ENCODE measurements around the gene MAPK4. TPM values are rescaled to one million over a fixed set of nuclear protein-coding genes. Genes with fewer than 3 reads are reported as not detected.

The MAPK4 gene
- total and polyA plus RNA-seq, 10 of the 15 experiments (the other 5 are each of a cell fraction or from before 2014, with no cell fraction given): 0.03 to 0.11 (median 0.06) TPM; not detected in 4

DNA sequence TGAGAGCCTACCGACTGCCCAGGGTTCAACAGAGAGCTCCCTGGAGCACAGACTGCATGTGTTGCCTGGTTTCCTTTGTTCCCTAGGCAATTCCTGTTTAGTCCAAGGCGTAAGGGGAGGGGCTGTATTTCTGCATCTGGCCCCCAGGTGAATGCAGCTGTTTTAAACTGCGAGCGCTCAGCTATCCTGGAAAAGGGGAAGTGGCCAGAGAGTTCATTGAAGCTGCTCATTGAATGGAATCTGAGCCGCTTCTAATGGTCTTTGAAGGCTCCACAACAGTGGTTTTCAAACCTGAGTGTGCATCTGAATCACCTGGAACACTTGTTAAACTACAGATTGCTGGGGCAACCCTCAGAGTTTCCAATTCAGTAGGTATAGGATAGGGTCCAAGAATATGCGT, 18.1 kb downstream of the MAPK4 start:
- BruUV-seq (replicated peaks): no TSS peak
- intact Hi-C loops (cut with micrococcal nuclease; ENCODE audit: unreplicated experiment) (no loop called here), in situ Hi-C loops (cut with MboI) (no loop called here)
- Histone ChIP-seq H3K27me3 (replicated peaks in 1 of 2; ENCODE audit: control insufficient read depth in 2 of 2, insufficient read depth in 2 of 2, low read length in 1 of 2) (0 out of 4 replicates have a peak, but pooled peaks cover 0 to 4% of the 10 kb centered on the region in 2 experiments), H2AFZ (ENCODE audit: control insufficient read depth, low read depth, low read length) (no peak overlapping the region), H4K20me1 (ENCODE audit: control insufficient read depth, insufficient read depth) (no peaks in the 10 kb centered on the region), H3K79me2 (ENCODE audit: control insufficient read depth, insufficient read depth, low read length) (no peaks in the 10 kb centered on the region), H3K27ac (ENCODE audit: control insufficient read depth, insufficient read depth) (no peak overlapping the region), H3K9ac (ENCODE audit: control insufficient read depth, insufficient read depth, low read length) (no peak overlapping the region), H3K9me3 (replicated peaks; ENCODE audit: control insufficient read depth, insufficient read depth, low read length) (no peaks in the 10 kb centered on the region), H3K4me3 (no peak overlapping the region), H3K36me3 (ENCODE audit: control insufficient read depth in 2 of 2, insufficient read depth in 2 of 2, low read length in 1 of 2) (no peaks in the 10 kb centered on the region), H3K4me2 (ENCODE audit: control insufficient read depth, insufficient read depth) (no peak overlapping the region), H3K4me1 (ENCODE audit: control insufficient read depth, insufficient read depth, low read length) (no peaks in the 10 kb centered on the region)
- 16% methylated on average over 6 of the region's 6 CpGs for WGBS (ENCODE audit: insufficient coverage, insufficient replicate concordance, low lambda C conversion rate, missing lambda C conversion rate)
- ATAC-seq: no peak
- ChIA-PET RAD21 (ENCODE audit: unreplicated experiment) (no interaction called here), POLR2A (no interaction called here), CTCF (no interaction called here), SMC1A (ENCODE audit: uncharacterized antibody, unreplicated experiment) (no interaction called here)
- no peak for FAIRE-seq
- no peak for DNase-seq (ENCODE audit: low read depth, low spot score)
- TF ChIP-seq EED (IDR thresholded peaks at IDR 0.05; ENCODE audit: low read depth): no peak
- no peak for TF ChIP-seq PML (IDR thresholded peaks at IDR 0.05; ENCODE audit: low read length)
- TF ChIP-seq, protein P1, sequence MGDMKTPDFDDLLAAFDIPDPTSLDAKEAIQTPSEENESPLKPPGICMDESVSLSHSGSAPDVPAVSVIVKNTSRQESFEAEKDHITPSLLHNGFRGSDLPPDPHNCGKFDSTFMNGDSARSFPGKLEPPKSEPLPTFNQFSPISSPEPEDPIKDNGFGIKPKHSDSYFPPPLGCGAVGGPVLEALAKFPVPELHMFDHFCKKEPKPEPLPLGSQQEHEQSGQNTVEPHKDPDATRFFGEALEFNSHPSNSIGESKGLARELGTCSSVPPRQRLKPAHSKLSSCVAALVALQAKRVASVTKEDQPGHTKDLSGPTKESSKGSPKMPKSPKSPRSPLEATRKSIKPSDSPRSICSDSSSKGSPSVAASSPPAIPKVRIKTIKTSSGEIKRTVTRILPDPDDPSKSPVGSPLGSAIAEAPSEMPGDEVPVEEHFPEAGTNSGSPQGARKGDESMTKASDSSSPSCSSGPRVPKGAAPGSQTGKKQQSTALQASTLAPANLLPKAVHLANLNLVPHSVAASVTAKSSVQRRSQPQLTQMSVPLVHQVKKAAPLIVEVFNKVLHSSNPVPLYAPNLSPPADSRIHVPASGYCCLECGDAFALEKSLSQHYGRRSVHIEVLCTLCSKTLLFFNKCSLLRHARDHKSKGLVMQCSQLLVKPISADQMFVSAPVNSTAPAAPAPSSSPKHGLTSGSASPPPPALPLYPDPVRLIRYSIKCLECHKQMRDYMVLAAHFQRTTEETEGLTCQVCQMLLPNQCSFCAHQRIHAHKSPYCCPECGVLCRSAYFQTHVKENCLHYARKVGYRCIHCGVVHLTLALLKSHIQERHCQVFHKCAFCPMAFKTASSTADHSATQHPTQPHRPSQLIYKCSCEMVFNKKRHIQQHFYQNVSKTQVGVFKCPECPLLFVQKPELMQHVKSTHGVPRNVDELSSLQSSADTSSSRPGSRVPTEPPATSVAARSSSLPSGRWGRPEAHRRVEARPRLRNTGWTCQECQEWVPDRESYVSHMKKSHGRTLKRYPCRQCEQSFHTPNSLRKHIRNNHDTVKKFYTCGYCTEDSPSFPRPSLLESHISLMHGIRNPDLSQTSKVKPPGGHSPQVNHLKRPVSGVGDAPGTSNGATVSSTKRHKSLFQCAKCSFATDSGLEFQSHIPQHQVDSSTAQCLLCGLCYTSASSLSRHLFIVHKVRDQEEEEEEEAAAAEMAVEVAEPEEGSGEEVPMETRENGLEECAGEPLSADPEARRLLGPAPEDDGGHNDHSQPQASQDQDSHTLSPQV (IDR thresholded peaks at IDR 0.05): no peak
- TF ChIP-seq SPI1 (IDR thresholded peaks at IDR 0.05; ENCODE audit: borderline replicate concordance, insufficient read depth, low read depth, low read length): peak; percentile 70
- TF ChIP-seq HDAC6 (IDR thresholded peaks at IDR 0.05; ENCODE audit: unreplicated experiment): no peak
- TF ChIP-seq SMC3 (IDR thresholded peaks at IDR 0.05; ENCODE audit: borderline replicate concordance, low read length): no peak
- no peak for TF ChIP-seq PAX5 (IDR thresholded peaks at IDR 0.05; ENCODE audit: borderline replicate concordance, low read depth, low read length)
- TF ChIP-seq STAT1 (conservative IDR thresholded peaks at IDR 0.05): no peak

All from GM12878 (cell line).